ELF-1 (cell line): ENCODE measurements around the gene CABP2.
"Not testable (repeated sequence)": the region's sequence is repeated elsewhere in the genome, so short reads cannot be mapped to it uniquely, and the experiment has no call there.

Source experiments
- DNase-seq: peaks from one replicate; pipeline ENCODE4 v3.0.0-alpha.2; 2016; ENCODE audit warnings: low read depth, low spot score

CABP2 gene

GRCh38 chr11:67476692-67477091 lies 46.6 kb downstream of the CABP2 start:
- DNase-seq, result not testable (repeated sequence)

GRCh38 chr11:67472882-67473281 lies 50.4 kb downstream of the CABP2 start:
- DNase-seq, result no peak

DNA sequence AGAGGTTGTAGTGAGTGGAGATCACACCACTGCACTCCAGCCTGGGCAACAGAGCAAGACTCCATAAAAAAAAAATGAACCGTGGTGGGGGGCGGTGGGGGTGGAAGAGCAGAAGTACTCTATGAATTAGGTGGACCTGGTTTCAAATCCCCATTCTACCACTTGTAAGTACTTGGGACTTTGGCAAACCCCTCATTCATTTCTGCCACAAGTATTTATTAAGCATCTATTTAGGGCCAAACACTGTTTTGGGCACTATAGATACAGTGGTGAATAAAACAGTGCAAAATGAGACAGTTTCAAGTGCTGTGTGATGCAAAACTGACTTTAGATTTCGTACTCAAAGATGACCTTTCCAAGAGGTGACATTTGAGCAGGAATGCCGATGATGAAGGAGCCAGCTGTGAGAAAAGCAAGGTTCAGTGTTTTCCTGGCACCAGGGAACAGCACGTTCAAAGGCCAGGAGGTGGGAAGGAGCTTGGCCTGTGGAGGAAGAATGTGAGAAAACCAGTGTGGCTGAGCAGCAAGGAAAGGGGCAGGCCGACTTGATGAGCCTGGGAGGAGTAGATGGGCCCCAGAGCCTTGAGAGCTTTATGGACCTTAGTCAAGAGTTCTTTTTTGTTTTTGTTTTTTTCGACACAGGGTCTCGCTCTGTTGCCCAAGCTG lies 52.8 kb downstream of the CABP2 start:
- DNase-seq, result peak; percentile 22

DNA sequence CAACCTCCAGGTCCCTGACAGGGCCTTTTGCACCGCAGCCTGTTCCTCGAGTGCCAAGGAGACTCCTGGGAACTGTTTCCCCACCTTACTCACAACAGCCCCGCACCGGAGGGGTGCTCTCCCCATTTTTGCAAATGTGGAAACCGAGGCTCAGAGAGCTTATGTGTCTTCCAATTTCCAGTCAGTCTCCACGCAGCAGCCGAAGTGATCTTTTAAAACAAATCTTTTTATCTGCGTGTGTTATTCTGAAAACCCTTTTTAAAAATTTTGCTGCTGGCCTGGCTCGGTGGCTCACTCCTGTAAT lies 53.8 kb downstream of the CABP2 start:
- no peak for DNase-seq
